H9 (cell line): ENCODE measurements around the gene FCGR3A. TPM values are rescaled to one million over a fixed set of nuclear protein-coding genes. Genes with fewer than 3 reads are reported as not detected.
"Not testable (repeated sequence)": the region's sequence is repeated elsewhere in the genome, so short reads cannot be mapped to it uniquely, and the experiment has no call there.

Experiments
- DNase-seq: peaks from one replicate; pipeline ENCODE4 v3.0.0-alpha.2; 2017
- H2AFZ ChIP-seq: one replicate; pipeline ENCODE4 v1.6.1; 2013; ENCODE audit warnings: mild to moderate bottlenecking, low read length, control low read depth, moderate library complexity
- H2AK5ac ChIP-seq: 2 replicates; pipeline ENCODE4 v1.6.1; 2013; ENCODE audit warnings: low read length, control low read depth, mixed read lengths; ENCODE audit not compliant: insufficient read length
- H2BK120ac ChIP-seq: one replicate; pipeline ENCODE4 v1.6.1; 2013; ENCODE audit warnings: low read depth, mild to moderate bottlenecking, low read length, control low read depth, inconsistent platforms; ENCODE audit not compliant: poor library complexity, severe bottlenecking
- H2BK12ac ChIP-seq: 2 replicates; pipeline ENCODE4 v1.6.1; 2013; ENCODE audit warnings: low read length, control low read depth, mixed read lengths, low read depth; ENCODE audit not compliant: insufficient read length
- H2BK15ac ChIP-seq: 2 replicates; pipeline ENCODE4 v1.6.1; 2013; ENCODE audit warnings: low read depth, low read length, control low read depth
- H2BK20ac ChIP-seq: one replicate; pipeline ENCODE4 v1.6.1; 2013; ENCODE audit warnings: low read depth, mild to moderate bottlenecking, low read length, control low read depth, inconsistent platforms; ENCODE audit not compliant: poor library complexity, severe bottlenecking
- H2BK5ac ChIP-seq: 2 replicates; pipeline ENCODE4 v1.6.1; 2013; ENCODE audit warnings: low read length, control low read depth, mixed read lengths; ENCODE audit not compliant: insufficient read length
- H3K14ac ChIP-seq: 2 replicates; pipeline ENCODE4 v1.6.1; 2013; ENCODE audit warnings: low read length, control low read depth; ENCODE audit not compliant: insufficient read depth
- H3K18ac ChIP-seq: 2 replicates; pipeline ENCODE4 v1.6.1; 2013; ENCODE audit warnings: low read depth, mild to moderate bottlenecking, mixed read lengths, low read length, control low read depth; ENCODE audit not compliant: insufficient read length
- H3K23ac ChIP-seq: 2 replicates; pipeline ENCODE4 v1.6.1; 2013; ENCODE audit warnings: low read length, control low read depth, mixed read lengths, low read depth; ENCODE audit not compliant: insufficient read length
- H3K23me2 ChIP-seq: 2 replicates; pipeline ENCODE4 v1.6.1; 2013; ENCODE audit warnings: low read depth, mild to moderate bottlenecking, mixed read lengths, low read length, control low read depth; ENCODE audit not compliant: insufficient read length, poor library complexity, severe bottlenecking
- H3K27ac ChIP-seq: 2 replicates; pipeline ENCODE4 v1.5.1; 2013; ENCODE audit warnings: low read length, control low read depth, mixed read lengths, low read depth; ENCODE audit not compliant: insufficient read length
- H3K27me3 ChIP-seq: 2 replicates; pipeline ENCODE4 v1.6.1; 2013; ENCODE audit warnings: low read length, control low read depth, inconsistent platforms; ENCODE audit not compliant: insufficient read depth
- H3K4ac ChIP-seq: 2 replicates; pipeline ENCODE4 v1.6.1; 2013; ENCODE audit warnings: low read depth, mild to moderate bottlenecking, control low read depth, inconsistent platforms, low read length, moderate library complexity
- H3K4me1 ChIP-seq: 2 replicates; pipeline ENCODE4 v1.6.1; 2013; ENCODE audit warnings: low read length, control low read depth, inconsistent platforms; ENCODE audit not compliant: insufficient read depth
- H3K4me2 ChIP-seq: 2 replicates; pipeline ENCODE4 v1.6.1; 2013; ENCODE audit warnings: low read length, control low read depth, mixed read lengths; ENCODE audit not compliant: insufficient read length, insufficient read depth
- H3K56ac ChIP-seq: 2 replicates; pipeline ENCODE4 v1.6.1; 2013; ENCODE audit warnings: low read depth, mild to moderate bottlenecking, mixed read lengths, low read length, control low read depth; ENCODE audit not compliant: insufficient read length
- H3K79me1 ChIP-seq: 2 replicates; pipeline ENCODE4 v1.6.1; 2013; ENCODE audit warnings: low read depth, mild to moderate bottlenecking, moderate library complexity, low read length, control low read depth, inconsistent platforms; ENCODE audit not compliant: insufficient read depth, poor library complexity, severe bottlenecking
- H3K79me2 ChIP-seq: 2 replicates; pipeline ENCODE4 v1.6.1; 2013; ENCODE audit warnings: low read length, control low read depth, inconsistent platforms; ENCODE audit not compliant: insufficient read depth
- H3K9ac ChIP-seq: 2 replicates; pipeline ENCODE4 v1.6.1; 2013; ENCODE audit warnings: low read length, control low read depth, mixed read lengths; ENCODE audit not compliant: insufficient read length; ENCODE audit errors: extremely low read depth
- H3K9me3 ChIP-seq: one replicate; pipeline ENCODE4 v1.6.1; 2013; ENCODE audit warnings: low read depth, low read length, inconsistent platforms; ENCODE audit not compliant: control insufficient read depth
- H3T11ph ChIP-seq: one replicate; pipeline ENCODE4 v1.6.1; 2013; ENCODE audit warnings: mild to moderate bottlenecking, low read length, control low read depth, inconsistent platforms
- H4K20me1 ChIP-seq: one replicate; pipeline ENCODE4 v1.6.1; 2013; ENCODE audit not compliant: control insufficient read depth, insufficient read length, insufficient read depth
- H4K5ac ChIP-seq: 2 replicates; pipeline ENCODE4 v1.6.1; 2013; ENCODE audit warnings: low read depth, mild to moderate bottlenecking, mixed read lengths, low read length, control low read depth; ENCODE audit not compliant: insufficient read length
- H4K8ac ChIP-seq: replicated peaks from 2 replicates; pipeline ENCODE4 v1.6.1; 2013; ENCODE audit warnings: low read length, control low read depth, mixed read lengths, low read depth; ENCODE audit not compliant: insufficient read length
- H4K91ac ChIP-seq: 2 replicates; pipeline ENCODE4 v1.6.1; 2013; ENCODE audit warnings: low read depth, mild to moderate bottlenecking, moderate library complexity, mixed read lengths, low read length, control low read depth; ENCODE audit not compliant: insufficient read length
- H3K27ac Mint-ChIP-seq, 3 experiments: 2 replicates in 2 of 3; 3 replicates in 1 of 3; pipeline ENCODE4 v1.8.0; 2020 to 2021; ENCODE audit warnings: mixed read lengths in 3 of 3, mild to moderate bottlenecking in 1 of 3, moderate library complexity in 1 of 3
- H3K27me3 Mint-ChIP-seq: 2 replicates; pipeline ENCODE4 v1.8.0; 2021; ENCODE audit warnings: low read depth, mild to moderate bottlenecking, moderate library complexity, mixed read lengths
- H3K36me3 Mint-ChIP-seq, 3 experiments: 2 replicates in 2 of 3; 3 replicates in 1 of 3; pipeline ENCODE4 v1.8.0; 2020 to 2021; ENCODE audit warnings: low read depth in 3 of 3, mixed read lengths in 3 of 3; ENCODE audit not compliant: insufficient read depth in 1 of 3
- H3K4me1 Mint-ChIP-seq, 2 experiments: 2 replicates each; pipeline ENCODE4 v1.8.0; 2020; ENCODE audit warnings: mixed read lengths in 2 of 2
- H3K4me3 Mint-ChIP-seq, 2 experiments: 2 replicates in 1 of 2; 3 replicates in 1 of 2; pipeline ENCODE4 v1.8.0; 2020 to 2021; ENCODE audit warnings: mild to moderate bottlenecking in 2 of 2, mixed read lengths in 2 of 2, moderate library complexity in 1 of 2
- H3K9me3 Mint-ChIP-seq, 2 experiments: 2 replicates in 1 of 2; 3 replicates in 1 of 2; pipeline ENCODE4 v1.8.0; 2020; ENCODE audit warnings: mild to moderate bottlenecking in 2 of 2, mixed read lengths in 2 of 2, moderate library complexity in 1 of 2
- WGBS: extraction: QIAGEN DNeasy Blood & Tissue Kit; methylation state at CpG from one replicate; pipeline ENCODE4 v1.1.7; 2013; ENCODE audit warnings: missing lambda C conversion rate, low lambda C conversion rate, mixed read lengths; ENCODE audit not compliant: insufficient read length; ENCODE audit errors: extremely low coverage; 5-methylcytosine and 5-hydroxymethylcytosine counted together
- long read RNA-seq: library from polyadenylated mRNA; unstranded; transcript quantifications from one replicate; pipeline ENCODE4 v2.0.0, GENCODE V29; 2020
- total RNA-seq: library from RNA; stranded (reverse); gene quantifications from 2 replicates; pipeline ENCODE4 v1.2.1, GENCODE V29; 2021
- TF ChIP-seq, protein P1 (sequence below): fragments of 200-600 bp; sonication (generic); conservative IDR thresholded peaks from 3 replicates; pipeline ENCODE4 v1.8.0; 2021; ENCODE audit warnings: antibody characterized with exemption, mild to moderate bottlenecking

Gene FCGR3A
- total RNA-seq, result not detected in 2 replicates
- long read RNA-seq, result 0 reads

DNA sequence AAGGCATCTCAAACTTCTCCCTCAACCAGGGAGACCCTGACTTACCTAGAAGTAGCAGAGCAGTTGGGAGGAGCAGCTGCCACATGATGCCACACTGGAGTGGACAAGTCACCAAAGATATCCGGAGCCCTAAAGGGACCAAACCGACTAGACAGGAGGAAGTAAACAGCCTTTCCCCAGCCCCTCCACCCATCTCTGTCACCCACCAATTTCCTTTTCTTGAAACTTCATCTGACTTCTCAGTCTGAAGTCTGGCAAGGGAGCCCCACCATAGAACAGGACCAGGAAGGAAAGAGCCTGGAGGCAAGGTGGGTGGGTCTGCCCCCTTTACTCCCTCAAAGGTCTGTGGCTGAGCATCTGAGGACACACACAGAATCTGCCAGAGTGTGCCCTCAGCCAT, at the start of gene FCGR3A:
TSS of gene FCGR3A (minus strand) at position 167 of the 400 bp plus-strand sequence. CDS start at position 85, 82 bp downstream.
- Histone ChIP-seq H3T11ph (no peak within 1 kb of the TSS), H2AK5ac (no peak within 1 kb of the TSS), H2BK12ac (no peak within 1 kb of the TSS), H4K5ac (no peak within 1 kb of the TSS), H4K91ac (no peak within 1 kb of the TSS), H3K9me3 (no peaks in the 10 kb centered on the region), H3K4me1 (no peaks in the 10 kb centered on the region), H2BK5ac (no peak within 1 kb of the TSS), H3K79me2 (no peaks in the 10 kb centered on the region), H4K8ac (no peak within 1 kb of the TSS), H3K4me2 (no peak within 1 kb of the TSS), H2BK15ac (no peak within 1 kb of the TSS), H3K14ac (no peak within 1 kb of the TSS), H3K4ac (no peak within 1 kb of the TSS), H3K27me3 (no peaks in the 10 kb centered on the region), H3K23me2 (no peaks in the 10 kb centered on the region), H2BK20ac (no peak within 1 kb of the TSS), H3K79me1 (no peaks in the 10 kb centered on the region), H3K23ac (no peak within 1 kb of the TSS), H3K27ac (no peak within 1 kb of the TSS), H3K56ac (no peak within 1 kb of the TSS), H3K18ac (no peak within 1 kb of the TSS), H2BK120ac (no peak within 1 kb of the TSS), H4K20me1 (no peaks in the 10 kb centered on the region), H3K9ac (no peak within 1 kb of the TSS), H2AFZ (no peak within 1 kb of the TSS)
- Mint-ChIP-seq H3K4me3 (no peak within 1 kb of the TSS), H3K27ac (no peak within 1 kb of the TSS), H3K4me1 (peaks cover 0 to 5% of the 10 kb centered on the region in 2 experiments; a peak in 1 of 4 replicates), H3K36me3 (no peaks in the 10 kb centered on the region), H3K9me3 (no peaks in the 10 kb centered on the region), H3K27me3 (no peaks in the 10 kb centered on the region; the same call in none of the 2 replicates)
- no CpG with 5 or more reads among the region's 2 CpGs for WGBS
- TF ChIP-seq, protein P1, sequence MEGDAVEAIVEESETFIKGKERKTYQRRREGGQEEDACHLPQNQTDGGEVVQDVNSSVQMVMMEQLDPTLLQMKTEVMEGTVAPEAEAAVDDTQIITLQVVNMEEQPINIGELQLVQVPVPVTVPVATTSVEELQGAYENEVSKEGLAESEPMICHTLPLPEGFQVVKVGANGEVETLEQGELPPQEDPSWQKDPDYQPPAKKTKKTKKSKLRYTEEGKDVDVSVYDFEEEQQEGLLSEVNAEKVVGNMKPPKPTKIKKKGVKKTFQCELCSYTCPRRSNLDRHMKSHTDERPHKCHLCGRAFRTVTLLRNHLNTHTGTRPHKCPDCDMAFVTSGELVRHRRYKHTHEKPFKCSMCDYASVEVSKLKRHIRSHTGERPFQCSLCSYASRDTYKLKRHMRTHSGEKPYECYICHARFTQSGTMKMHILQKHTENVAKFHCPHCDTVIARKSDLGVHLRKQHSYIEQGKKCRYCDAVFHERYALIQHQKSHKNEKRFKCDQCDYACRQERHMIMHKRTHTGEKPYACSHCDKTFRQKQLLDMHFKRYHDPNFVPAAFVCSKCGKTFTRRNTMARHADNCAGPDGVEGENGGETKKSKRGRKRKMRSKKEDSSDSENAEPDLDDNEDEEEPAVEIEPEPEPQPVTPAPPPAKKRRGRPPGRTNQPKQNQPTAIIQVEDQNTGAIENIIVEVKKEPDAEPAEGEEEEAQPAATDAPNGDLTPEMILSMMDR, result no peak
- no peak for DNase-seq

DNA sequence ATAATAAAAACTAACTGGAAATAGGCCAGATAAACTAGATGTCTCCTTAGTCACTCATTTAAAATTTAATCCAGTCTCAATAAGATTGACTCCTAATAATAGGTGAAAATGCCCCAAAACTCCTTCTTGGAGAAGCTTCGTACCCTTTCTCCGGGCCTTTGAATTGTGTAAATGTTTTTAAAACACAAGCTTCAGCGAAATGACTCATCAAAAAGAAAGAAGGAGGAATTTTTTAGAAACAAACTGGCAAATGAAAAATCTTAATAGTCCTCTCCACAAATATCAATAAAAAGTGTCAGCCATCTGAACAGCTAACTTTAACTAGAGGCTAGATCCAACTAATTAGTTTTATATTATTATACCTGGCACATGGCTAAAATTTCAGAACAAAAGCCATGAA, 47.5 kb upstream of the FCGR3A start:
- H3T11ph ChIP-seq, H4K91ac ChIP-seq, H2BK12ac ChIP-seq, H3K4me2 ChIP-seq, H2AFZ ChIP-seq, H2BK5ac ChIP-seq, H3K79me2 ChIP-seq, H3K18ac ChIP-seq, H3K23me2 ChIP-seq, DNase-seq, H3K4ac ChIP-seq, H3K9me3 Mint-ChIP-seq, H3K4me1 ChIP-seq, H4K5ac ChIP-seq, H4K8ac ChIP-seq, H3K9me3 ChIP-seq, H3K9ac ChIP-seq, H2BK120ac ChIP-seq, H3K27ac ChIP-seq, H3K23ac ChIP-seq, H3K36me3 Mint-ChIP-seq, H4K20me1 ChIP-seq, H2BK15ac ChIP-seq, H3K27me3 Mint-ChIP-seq, H3K56ac ChIP-seq, H3K4me3 Mint-ChIP-seq, H3K27me3 ChIP-seq, H3K14ac ChIP-seq, H3K79me1 ChIP-seq, H2AK5ac ChIP-seq, H2BK20ac ChIP-seq, H3K27ac Mint-ChIP-seq: not testable (repeated sequence)
- no CpG with 5 or more reads among the region's 3 CpGs for WGBS
- peaks cover 8 to 14% of the 10 kb centered on the region in 2 experiments for H3K4me1 Mint-ChIP-seq
